ENCODE measurements around the gene DENND2A. TPM values are rescaled to one million over a fixed set of nuclear protein-coding genes. Genes with fewer than 3 reads are reported as not detected.

Gene DENND2A
- total and polyA plus RNA-seq, 4 donors: 1.2 to 7.4 (median 2.3) TPM

DNA sequence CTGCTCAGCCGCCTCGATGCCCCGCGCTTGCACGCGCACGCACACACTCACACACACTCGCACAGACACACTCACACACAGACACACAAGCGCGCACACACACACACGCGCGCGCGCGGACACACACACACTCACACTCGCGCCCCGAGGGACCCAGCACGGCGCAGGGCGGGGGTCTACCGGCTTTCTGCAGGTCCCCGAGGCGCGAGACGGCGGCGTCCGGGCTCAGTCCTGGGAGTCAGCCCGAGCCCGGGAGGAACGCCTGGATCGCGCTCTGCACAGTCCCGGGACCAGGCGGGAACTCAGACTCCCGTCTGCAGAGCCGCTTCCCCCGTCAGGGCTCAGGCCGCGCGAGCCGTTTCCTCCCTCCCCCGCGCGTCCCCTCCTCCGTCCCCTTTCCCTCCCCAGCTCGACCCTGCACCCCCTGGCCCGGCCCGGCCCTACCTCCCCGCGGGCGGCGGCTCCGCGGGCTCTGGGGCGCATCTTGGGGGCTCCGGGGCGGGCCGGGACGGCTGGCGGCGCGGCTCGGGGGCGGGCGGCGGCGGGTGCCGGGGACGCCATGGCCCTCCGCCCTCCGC, 464 bp downstream of the DENND2A start:
- Histone ChIP-seq H3K36me3 (ENCODE audit: control insufficient read depth in 4 of 4, insufficient read depth in 3 of 4, low read depth in 1 of 4, low read length in 3 of 4) (no peaks in the 10 kb centered on the region), H3K4me1 (ENCODE audit: control insufficient read depth in 4 of 4, insufficient read depth in 4 of 4, low read length in 3 of 4) (peaks cover 0 to 28% (median 8%) of the 10 kb centered on the region in 4 donors), H3K4me3 (ENCODE audit: low read depth in 1 of 3, low read length in 3 of 3) (peak overlapping the region in 2 of 3 donors; percentile 45 to 59), H3K9ac (ENCODE audit: low read depth in 1 of 2, low read length in 2 of 2) (no peak overlapping the region), H3K9me3 (ENCODE audit: control insufficient read depth in 4 of 4, low read length in 3 of 4) (no peaks in the 10 kb centered on the region), H3K27ac (ENCODE audit: low read depth in 1 of 2, low read length in 2 of 2) (peak overlapping the region; percentile 68), H3K27me3 (ENCODE audit: control insufficient read depth in 4 of 4, insufficient read depth in 4 of 4, low read length in 3 of 4) (peaks cover 0 to 6% (median 0%) of the 10 kb centered on the region in 4 donors)
- WGBS: 3% methylated on average over 74 of the region's 74 CpGs
- TF ChIP-seq, protein P1, sequence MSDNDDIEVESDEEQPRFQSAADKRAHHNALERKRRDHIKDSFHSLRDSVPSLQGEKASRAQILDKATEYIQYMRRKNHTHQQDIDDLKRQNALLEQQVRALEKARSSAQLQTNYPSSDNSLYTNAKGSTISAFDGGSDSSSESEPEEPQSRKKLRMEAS (IDR thresholded peaks at IDR 0.05): no peak
- DNase-seq (ENCODE audit: low spot score): no peak

DNA sequence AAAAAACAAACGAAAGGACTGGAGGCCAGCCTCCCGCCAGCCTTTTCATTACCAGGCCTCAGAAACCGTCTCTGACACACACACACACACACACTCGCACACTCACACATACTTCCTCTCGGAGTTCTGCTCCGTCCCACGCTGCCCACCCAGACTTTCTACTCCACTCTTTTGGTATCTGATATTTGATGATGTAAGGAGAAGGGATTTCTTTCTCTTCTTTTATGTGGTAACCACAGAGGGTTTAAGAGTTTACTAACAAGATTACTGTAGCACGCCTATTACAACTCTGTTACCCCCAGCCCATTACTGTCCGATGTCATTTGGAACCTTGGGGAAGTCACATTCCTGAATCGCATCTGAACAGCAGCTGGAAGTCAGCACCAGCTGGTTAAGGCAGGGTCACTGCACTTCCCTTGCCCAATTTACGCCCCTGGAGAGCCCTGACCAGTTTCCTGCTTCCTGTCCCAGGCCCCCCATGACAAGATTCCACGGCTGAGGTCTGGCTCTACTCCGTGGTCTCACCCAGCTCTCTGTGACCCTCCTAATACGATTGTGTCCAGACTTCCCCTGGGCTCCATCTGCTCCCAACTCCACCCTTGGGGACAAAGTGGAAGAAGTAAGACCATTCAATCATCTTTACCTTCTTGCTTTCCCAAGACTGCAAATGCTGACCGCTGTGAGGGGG, 1.1 kb downstream of the DENND2A start:
- H3K27ac ChIP-seq (ENCODE audit: low read depth in 1 of 2, low read length in 2 of 2): peak overlapping the region; percentile 68
- peaks cover 0 to 28% (median 8%) of the 10 kb centered on the region in 4 donors for H3K4me1 ChIP-seq (ENCODE audit: control insufficient read depth in 4 of 4, insufficient read depth in 4 of 4, low read length in 3 of 4)
- peaks cover 0 to 6% (median 0%) of the 10 kb centered on the region in 4 donors for H3K27me3 ChIP-seq (ENCODE audit: control insufficient read depth in 4 of 4, insufficient read depth in 4 of 4, low read length in 3 of 4)
- H3K9ac ChIP-seq (ENCODE audit: low read depth in 1 of 2, low read length in 2 of 2): no peak overlapping the region
- H3K36me3 ChIP-seq (ENCODE audit: control insufficient read depth in 4 of 4, insufficient read depth in 3 of 4, low read depth in 1 of 4, low read length in 3 of 4): no peaks in the 10 kb centered on the region
- peak overlapping the region in 1 of 3 donors; percentile 59 for H3K4me3 ChIP-seq (ENCODE audit: low read depth in 1 of 3, low read length in 3 of 3)
- 47% methylated on average over 15 of the region's 15 CpGs for WGBS
- DNase-seq (ENCODE audit: low spot score): no peak
- TF ChIP-seq EGR1 (IDR thresholded peaks at IDR 0.05; ENCODE audit: low read depth in 2 of 2): no peak
- TF ChIP-seq RXRA (IDR thresholded peaks at IDR 0.05): peak; percentile 18 to 22
- peak; percentile 65 for TF ChIP-seq NR2F2 (IDR thresholded peaks at IDR 0.05)
- H3K9me3 ChIP-seq (ENCODE audit: control insufficient read depth in 4 of 4, low read length in 3 of 4): no peaks in the 10 kb centered on the region

GRCh38 chr7:140638173-140638791, 2.3 kb downstream of the DENND2A start:
- no peak overlapping the region for H3K4me3 ChIP-seq (ENCODE audit: low read depth in 1 of 3, low read length in 3 of 3)
- H3K36me3 ChIP-seq (ENCODE audit: control insufficient read depth in 4 of 4, insufficient read depth in 3 of 4, low read depth in 1 of 4, low read length in 3 of 4): no peaks in the 10 kb centered on the region
- peak overlapping the region in 1 of 2 donors; percentile 68 for H3K27ac ChIP-seq (ENCODE audit: low read depth in 1 of 2, low read length in 2 of 2)
- WGBS: 79% methylated on average over 6 of the region's 6 CpGs
- H3K27me3 ChIP-seq (ENCODE audit: control insufficient read depth in 4 of 4, insufficient read depth in 4 of 4, low read length in 3 of 4): peaks cover 0 to 6% (median 0%) of the 10 kb centered on the region in 4 donors
- peaks cover 0 to 28% (median 8%) of the 10 kb centered on the region in 4 donors for H3K4me1 ChIP-seq (ENCODE audit: control insufficient read depth in 4 of 4, insufficient read depth in 4 of 4, low read length in 3 of 4)
- no peak for DNase-seq (ENCODE audit: low spot score)
- no peak overlapping the region for H3K9ac ChIP-seq (ENCODE audit: low read depth in 1 of 2, low read length in 2 of 2)
- no peaks in the 10 kb centered on the region for H3K9me3 ChIP-seq (ENCODE audit: control insufficient read depth in 4 of 4, low read length in 3 of 4)
- TF ChIP-seq SP1 (IDR thresholded peaks at IDR 0.05) (no peak), NR2F2 (IDR thresholded peaks at IDR 0.05) (no peak), EGR1 (IDR thresholded peaks at IDR 0.05; ENCODE audit: low read depth in 2 of 2) (no peak), ATF3 (IDR thresholded peaks at IDR 0.05) (no peak), JUND (IDR thresholded peaks at IDR 0.05) (no peak), HNF4A (conservative IDR thresholded peaks at IDR 0.05) (no peak), RXRA (IDR thresholded peaks at IDR 0.05) (no peak), TAF1 (conservative IDR thresholded peaks at IDR 0.05) (no peak)
- TF ChIP-seq, protein P1 (IDR thresholded peaks at IDR 0.05): no peak
- TF ChIP-seq, protein P2, sequence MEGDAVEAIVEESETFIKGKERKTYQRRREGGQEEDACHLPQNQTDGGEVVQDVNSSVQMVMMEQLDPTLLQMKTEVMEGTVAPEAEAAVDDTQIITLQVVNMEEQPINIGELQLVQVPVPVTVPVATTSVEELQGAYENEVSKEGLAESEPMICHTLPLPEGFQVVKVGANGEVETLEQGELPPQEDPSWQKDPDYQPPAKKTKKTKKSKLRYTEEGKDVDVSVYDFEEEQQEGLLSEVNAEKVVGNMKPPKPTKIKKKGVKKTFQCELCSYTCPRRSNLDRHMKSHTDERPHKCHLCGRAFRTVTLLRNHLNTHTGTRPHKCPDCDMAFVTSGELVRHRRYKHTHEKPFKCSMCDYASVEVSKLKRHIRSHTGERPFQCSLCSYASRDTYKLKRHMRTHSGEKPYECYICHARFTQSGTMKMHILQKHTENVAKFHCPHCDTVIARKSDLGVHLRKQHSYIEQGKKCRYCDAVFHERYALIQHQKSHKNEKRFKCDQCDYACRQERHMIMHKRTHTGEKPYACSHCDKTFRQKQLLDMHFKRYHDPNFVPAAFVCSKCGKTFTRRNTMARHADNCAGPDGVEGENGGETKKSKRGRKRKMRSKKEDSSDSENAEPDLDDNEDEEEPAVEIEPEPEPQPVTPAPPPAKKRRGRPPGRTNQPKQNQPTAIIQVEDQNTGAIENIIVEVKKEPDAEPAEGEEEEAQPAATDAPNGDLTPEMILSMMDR (IDR thresholded peaks at IDR 0.05; ENCODE audit: low read depth, low read length, missing input control): no peak

Data from liver (tissue), 9 donors.